HG03432 (cell line): ENCODE results near the gene C3orf18.

ENCODE experiments used
- ATAC-seq: cut with Tn5 transposase; IDR thresholded peaks from one replicate; pipeline ENCODE4 v1.9.1; 2021; ENCODE audit warnings: mild to moderate bottlenecking, moderate library complexity; ENCODE audit not compliant: unreplicated experiment

C3orf18 gene

GRCh38 chr3:50551681-50552435, 15.7 kb downstream of the C3orf18 start:
- ATAC-seq: no peak

GRCh38 chr3:50551054-50551659, 16.4 kb downstream of the C3orf18 start:
- no peak for ATAC-seq

GRCh38 chr3:50550079-50550736, 17.3 kb downstream of the C3orf18 start:
- ATAC-seq: no peak

- no peak for ATAC-seq
Observed at GRCh38 chr3:50549226-50549625, 18.3 kb downstream of the C3orf18 start.

- ATAC-seq: no peak
Observed at GRCh38 chr3:50545781-50546180, 21.8 kb downstream of the C3orf18 start.

- ATAC-seq: no peak
Observed at GRCh38 chr3:50542177-50543034, 25.1 kb downstream of the C3orf18 start.

GRCh38 chr3:50539356-50540286, 27.9 kb downstream of the C3orf18 start:
- ATAC-seq: no peak

GRCh38 chr3:50537421-50538129, 30.0 kb downstream of the C3orf18 start:
- ATAC-seq: no peak

GRCh38 chr3:50536471-50537180, 30.9 kb downstream of the C3orf18 start:
- ATAC-seq: no peak

- ATAC-seq: no peak
Observed at GRCh38 chr3:50534681-50535330, 32.7 kb downstream of the C3orf18 start.

- no peak for ATAC-seq
Observed at GRCh38 chr3:50533807-50534461, 33.6 kb downstream of the C3orf18 start.

GRCh38 chr3:50533316-50533715, 34.2 kb downstream of the C3orf18 start:
- ATAC-seq: no peak

- ATAC-seq: no peak
Observed at GRCh38 chr3:50532062-50532705, 35.4 kb downstream of the C3orf18 start.

GRCh38 chr3:50531201-50531600, 36.3 kb downstream of the C3orf18 start:
- ATAC-seq: no peak

- ATAC-seq: no peak
Observed at GRCh38 chr3:50530001-50530970, 37.3 kb downstream of the C3orf18 start.

- no peak for ATAC-seq
Observed at GRCh38 chr3:50525987-50526386, 41.6 kb downstream of the C3orf18 start.
